Fibroblast of villous mesenchyme (primary cell): ENCODE measurements around the gene MAPK8IP3. TPM values are rescaled to one million over a fixed set of nuclear protein-coding genes. Genes with fewer than 3 reads are reported as not detected.

Experiments used
- DNase-seq: peaks from one replicate; pipeline ENCODE4 v3.0.0-alpha.2; 2010; ENCODE audit warnings: low read depth
- H3K4me3 ChIP-seq: 2 replicates; pipeline ENCODE4 v1.5.1; 2011; ENCODE audit warnings: low read depth, mild to moderate bottlenecking, low read length
- CTCF ChIP-seq: IDR thresholded peaks from 2 replicates; pipeline ENCODE4 v1.5.1; 2012; ENCODE audit warnings: low read depth, mild to moderate bottlenecking, low read length; ENCODE audit not compliant: insufficient read depth
- total RNA-seq: library from RNA; depleted of rRNA; stranded (reverse); fragments of >200 nt; gene quantifications from 2 replicates; pipeline ENCODE4 v1.2.3, GENCODE V29; 2012

The MAPK8IP3 gene
- total RNA-seq: 37.1 and 61.5 TPM in 2 replicates

- DNase-seq: peak; percentile 88
- peak; percentile 68 for TF ChIP-seq CTCF
Measured at GRCh38 chr16:1705688-1706385, at the start of gene MAPK8IP3. Gene MAPK8IP3, plus strand, starts transcription at chr16:1706195. Its CDS starts 145 bp downstream, at chr16:1706340.

GRCh38 chr16:1656808-1657617, 49.0 kb upstream of the MAPK8IP3 start:
- no peak for TF ChIP-seq CTCF
- H3K4me3 ChIP-seq: no peak overlapping the region
- DNase-seq: no peak

More at GRCh38 chr16:1705688-1706385, at the start of gene MAPK8IP3:
- H3K4me3 ChIP-seq: peak within 1 kb of the TSS; percentile 96

- no peak overlapping the region for H3K4me3 ChIP-seq
- no peak for DNase-seq
- no peak for TF ChIP-seq CTCF
Measured at GRCh38 chr16:1657841-1658240, 48.2 kb upstream of the MAPK8IP3 start.

- no peak for TF ChIP-seq CTCF
- H3K4me3 ChIP-seq: no peak overlapping the region
- no peak for DNase-seq
Measured at GRCh38 chr16:1659031-1659430, 47.0 kb upstream of the MAPK8IP3 start.

- no peak overlapping the region for H3K4me3 ChIP-seq
- TF ChIP-seq CTCF: no peak
- no peak for DNase-seq
Measured at GRCh38 chr16:1661826-1662225, 44.2 kb upstream of the MAPK8IP3 start.

GRCh38 chr16:1662543-1662942, 43.5 kb upstream of the MAPK8IP3 start:
- TF ChIP-seq CTCF: no peak
- no peak for DNase-seq

More at GRCh38 chr16:1662543-1662942, 43.5 kb upstream of the MAPK8IP3 start:
- H3K4me3 ChIP-seq: no peak overlapping the region
